Activated CD8-positive, alpha-beta memory T cell treated with anti-CD3 and anti-CD28 coated beads, Interleukin-2, amount 50 U/mL, for 1 hour (primary cell): ENCODE results near the gene PHACTR1.

Experiments used
- DNase-seq: peaks from one replicate; pipeline ENCODE4 v3.0.0-alpha.2; 2020; ENCODE audit errors: extremely low read depth

PHACTR1 gene

GRCh38 chr6:13287104-13287503 lies 570.5 kb downstream of the PHACTR1 start:
- DNase-seq = no peak

- DNase-seq = no peak
These were observed 571.9 kb downstream of the PHACTR1 start for GRCh38 chr6:13288481-13288880.

- no peak for DNase-seq
These were observed 572.4 kb downstream of the PHACTR1 start for GRCh38 chr6:13288969-13289391.

- no peak for DNase-seq
These were observed 573.3 kb downstream of the PHACTR1 start for GRCh38 chr6:13289789-13290318.

GRCh38 chr6:13290335-13290734 lies 573.8 kb downstream of the PHACTR1 start:
- DNase-seq = no peak

- DNase-seq = no peak
These were observed 576.2 kb downstream of the PHACTR1 start for GRCh38 chr6:13292774-13293173.

GRCh38 chr6:13294499-13295069 lies 578.0 kb downstream of the PHACTR1 start:
- no peak for DNase-seq

GRCh38 chr6:13295576-13295975 lies 579.0 kb downstream of the PHACTR1 start:
- DNase-seq = no peak

- DNase-seq = no peak
These were observed 580.0 kb downstream of the PHACTR1 start for GRCh38 chr6:13296536-13296997.

GRCh38 chr6:13297391-13297790 lies 580.8 kb downstream of the PHACTR1 start:
- DNase-seq = no peak

GRCh38 chr6:13298446-13298845 lies 581.9 kb downstream of the PHACTR1 start:
- no peak for DNase-seq

GRCh38 chr6:13299403-13299821 lies 582.8 kb downstream of the PHACTR1 start:
- DNase-seq = no peak

- DNase-seq = no peak
These were observed 583.4 kb downstream of the PHACTR1 start for GRCh38 chr6:13299918-13300317.

GRCh38 chr6:13300643-13301590 lies 584.4 kb downstream of the PHACTR1 start:
- DNase-seq = no peak

- DNase-seq = no peak
These were observed 585.7 kb downstream of the PHACTR1 start for GRCh38 chr6:13302291-13302690.

- no peak for DNase-seq
These were observed 586.4 kb downstream of the PHACTR1 start for GRCh38 chr6:13302751-13303667.

- DNase-seq = no peak
These were observed 587.1 kb downstream of the PHACTR1 start for GRCh38 chr6:13303668-13304017.

GRCh38 chr6:13304101-13304500 lies 587.5 kb downstream of the PHACTR1 start:
- DNase-seq = no peak

GRCh38 chr6:13304580-13305260 lies 588.2 kb downstream of the PHACTR1 start:
- DNase-seq = no peak

- DNase-seq = no peak
These were observed 588.7 kb downstream of the PHACTR1 start for GRCh38 chr6:13305288-13305687.

GRCh38 chr6:13305791-13306190 lies 589.2 kb downstream of the PHACTR1 start:
- no peak for DNase-seq
